Stomach (tissue), 4 donors: ENCODE data around the gene STON2.

ENCODE experiments used
- CTCF ChIP-seq, 7 experiments: fragments of 450-650 bp in 4 of 7; fragments of 200-600 bp in 3 of 7; sonication (generic) in 3 of 7; IDR thresholded peaks; one replicate each; pipeline ENCODE4 v1.5.1; 2016 to 2019; ENCODE audit warnings: antibody characterized with exemption in 7 of 7, control low read depth in 2 of 7, mild to moderate bottlenecking in 1 of 7
- EP300 ChIP-seq: sonication (generic); formaldehyde crosslinking; IDR thresholded peaks from one replicate; pipeline ENCODE4 v1.6.1; 2017; ENCODE audit warnings: antibody characterized with exemption
- POLR2A ChIP-seq, 4 donors: fragments of 450-650 bp; IDR thresholded peaks; one replicate each; pipeline ENCODE4 v1.6.1; 2016; ENCODE audit warnings: antibody characterized with exemption in 4 of 4, control low read depth in 2 of 4, mild to moderate bottlenecking in 1 of 4, moderate library complexity in 1 of 4
- POLR2AphosphoS5 ChIP-seq, 3 donors: sonication (generic); formaldehyde crosslinking; IDR thresholded peaks; one replicate each; pipeline ENCODE4 v1.6.1; 2016; ENCODE audit warnings: antibody characterized with exemption in 3 of 3

DNA sequence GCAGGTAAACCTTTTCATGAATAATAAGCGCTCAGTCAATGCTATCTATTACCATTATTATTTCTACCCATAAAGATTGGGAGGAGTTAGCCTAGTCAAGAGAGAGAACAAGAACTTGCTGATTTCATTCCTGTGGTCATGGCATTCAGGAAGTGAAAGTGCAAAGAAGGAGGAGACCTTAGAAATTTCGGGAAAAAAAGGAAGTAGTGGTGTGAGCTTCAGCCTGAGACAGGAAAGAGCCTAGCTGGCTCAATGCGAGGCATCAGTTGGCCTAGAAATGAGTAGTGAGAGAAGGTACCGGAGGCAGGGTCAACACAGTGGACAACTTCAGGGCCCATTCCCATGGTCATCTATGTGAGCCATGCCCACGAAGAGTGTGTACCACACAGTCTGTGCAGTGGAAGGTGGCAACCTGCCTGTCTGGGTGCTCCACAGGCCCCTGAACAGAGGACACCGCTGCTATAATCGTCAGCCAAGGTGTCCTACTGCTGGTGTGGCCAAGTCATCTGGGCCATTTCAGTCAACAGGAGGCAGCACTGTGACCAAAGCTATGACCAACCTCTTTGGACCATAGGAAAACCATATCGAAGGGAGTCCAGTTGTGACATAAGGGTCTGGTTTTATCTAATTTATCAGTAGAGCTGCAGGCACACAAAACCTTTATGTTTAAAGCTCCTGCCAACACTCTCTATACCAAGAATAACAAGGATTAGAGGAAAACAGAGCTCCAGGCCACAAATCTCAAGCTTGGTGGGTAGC, 16.2 kb upstream of the STON2 start:
- TF ChIP-seq CTCF (IDR thresholded peaks at IDR 0.05) (no peak), POLR2AphosphoS5 (IDR thresholded peaks at IDR 0.05) (no peak), POLR2A (IDR thresholded peaks at IDR 0.05) (no peak), EP300 (no peak)
